Ovary (tissue), 9 donors: ENCODE results near the gene VPS4A. TPM values are rescaled to one million over a fixed set of nuclear protein-coding genes. Genes with fewer than 3 reads are reported as not detected.
A peak's percentile ranks its signal among the peaks of the same experiment; 100 is the strongest.

ENCODE experiments used
- DNase-seq, 5 donors: peaks; one replicate each; pipeline ENCODE4 v3.0.0-alpha.2; 2019 to 2020
- H3K27ac ChIP-seq, 2 donors: fragments of 200-600 bp; one replicate each; pipeline versions ENCODE4 v1.5.1 to v1.8.0; 2019 to 2022
- H3K27me3 ChIP-seq: fragments of 200-600 bp; one replicate; pipeline ENCODE4 v1.8.0; 2022
- H3K36me3 ChIP-seq: fragments of 200-600 bp; sonication (generic); one replicate; pipeline ENCODE4 v1.5.1; 2019
- H3K4me1 ChIP-seq: one replicate; pipeline ENCODE4 v1.8.1; 2013; ENCODE audit warnings: mild to moderate bottlenecking, moderate library complexity; ENCODE audit not compliant: insufficient read depth
- H3K4me3 ChIP-seq: fragments of 200-600 bp; sonication (generic); one replicate; pipeline ENCODE4 v1.5.1; 2017
- H3K9me3 ChIP-seq, 2 donors: fragments of 200-600 bp in 1 of 2; sonication (generic) in 1 of 2; one replicate each; pipeline versions ENCODE4 v1.5.1 to v1.8.1; 2013 to 2019; ENCODE audit warnings: mild to moderate bottlenecking in 1 of 2, moderate library complexity in 1 of 2
- CTCF ChIP-seq, 3 donors: fragments of 450-650 bp in 2 of 3; fragments of 200-600 bp in 1 of 3; IDR thresholded peaks; one replicate each; pipeline versions ENCODE4 v1.5.1 to v1.8.0; 2016 to 2022; ENCODE audit warnings: antibody characterized with exemption in 3 of 3, mild to moderate bottlenecking in 1 of 3
- EP300 ChIP-seq: sonication (generic); formaldehyde crosslinking; IDR thresholded peaks from one replicate; pipeline ENCODE4 v1.6.1; 2017; ENCODE audit warnings: antibody characterized with exemption
- POLR2A ChIP-seq: fragments of 450-650 bp; IDR thresholded peaks from one replicate; pipeline ENCODE4 v1.6.1; 2017; ENCODE audit warnings: antibody characterized with exemption, mild to moderate bottlenecking, moderate library complexity
- WGBS, 3 donors: extraction: QIAGEN DNeasy Blood & Tissue Kit in 1 of 3; methylation state at CpG; one replicate each; pipeline versions ENCODE4 v1.1.5 to v1.1.7; 2013 to 2017; 5-methylcytosine and 5-hydroxymethylcytosine counted together
- intact Hi-C, 4 donors: fragments of 100-400 bp; cut with DNase I; formaldehyde crosslinking; loops; one replicate each; pipeline versions ENCODE4 v1.11.0 to v1.15.1; 2022 to 2023
- polyA plus RNA-seq, 2 donors: library from polyadenylated mRNA; stranded (reverse); fragments of 200-250 nt in 1 of 2; fragments of 350-450 nt in 1 of 2; fragmentation: Illumina TruSeq in 1 of 2; extraction: RNeasy Lipid Tissue Mini Kit (QIAGEN cat#74804) in 1 of 2; gene quantifications; one replicate each; pipeline ENCODE4 v1.2.3, GENCODE V29; 2013 to 2014
- total RNA-seq, 7 donors: library from RNA; depleted of rRNA in 2 of 7; stranded (reverse); fragments of >200 nt in 2 of 7; fragmentation: NEBNext Ultra II Directional in 3 of 7; extraction: Animal tissue kit (Norgen Biotek cat#: 25700) in 3 of 7; gene quantifications; one replicate each; pipeline versions ENCODE4 v1.1.0 to v1.2.4, GENCODE V29; 2016 to 2023
- donor health status: DM: no; HTN: no; CAD: no; lungs with moderate emphysema.
- donor health status: DM: no; HTN: no; CAD: no.
- donor health status: Bipolar disorder and iron deficiency.
- donor health status: DM: yes; HTN: yes; CAD: no.
- donor health status: DM: no; HTN: no; CAD: no.
- donor health status: DM: yes; HTN: yes; CAD: no.

Gene VPS4A
- total and polyA plus RNA-seq, 9 donors, result 18.3 to 34.1 (median 29.1) TPM

- TF ChIP-seq EP300 (no peak), POLR2A (no peak), CTCF (IDR thresholded peaks at IDR 0.05) (no peak)
- Histone ChIP-seq H3K27me3 (no peaks in the 10 kb centered on the region), H3K27ac (peak overlapping the region in 1 of 2 donors; percentile 33), H3K4me1 (peaks cover 8% of the 10 kb centered on the region), H3K36me3 (no peaks in the 10 kb centered on the region), H3K9me3 (no peaks in the 10 kb centered on the region), H3K4me3 (peak overlapping the region; percentile 87)
- intact Hi-C loops, result no loop called here
- whole genome bisulfite sequencing, 3 donors, result 5 to 7% (median 6%) methylated on average over 16 of the region's 16 CpGs
- DNase-seq, result no peak
Observed at GRCh38 chr16:69340095-69340644, 29.0 kb downstream of the VPS4A start.

DNA sequence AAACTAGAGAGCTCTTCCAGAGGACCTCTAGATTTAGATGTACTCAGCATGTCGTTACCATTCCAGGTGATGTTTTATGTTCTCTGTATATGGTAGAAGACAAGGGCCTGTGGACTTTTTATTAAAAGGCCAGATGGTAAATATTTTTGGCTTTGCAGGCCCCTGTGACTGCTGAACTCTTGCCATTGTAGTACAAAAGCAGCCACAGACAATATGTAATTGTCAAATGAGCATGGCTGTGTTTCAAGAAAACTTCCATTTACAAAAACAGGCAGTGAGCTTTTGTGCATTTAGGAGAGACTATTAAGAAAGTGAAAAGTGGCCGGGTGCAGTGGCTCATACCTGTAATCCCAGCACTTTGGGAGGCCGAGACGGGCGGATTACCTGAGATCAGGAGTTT is 33.0 kb downstream of the VPS4A start:
- no peaks in the 10 kb centered on the region for H3K36me3 ChIP-seq
- TF ChIP-seq EP300, result no peak
- no peak for TF ChIP-seq CTCF (IDR thresholded peaks at IDR 0.05)
- TF ChIP-seq POLR2A, result no peak
- H3K27me3 ChIP-seq, result no peaks in the 10 kb centered on the region
- intact Hi-C loops, result no loop called here
- no peak for DNase-seq
- H3K27ac ChIP-seq, result no peak overlapping the region
- 91 to 94% (median 92%) methylated on average over 5 of the region's 5 CpGs for WGBS, 3 donors
- H3K4me3 ChIP-seq, result no peak overlapping the region
- H3K4me1 ChIP-seq, result peaks cover 6% of the 10 kb centered on the region
- H3K9me3 ChIP-seq, result no peaks in the 10 kb centered on the region

GRCh38 chr16:69345923-69346322 is 34.8 kb downstream of the VPS4A start:
- no peaks in the 10 kb centered on the region for H3K36me3 ChIP-seq
- WGBS, 3 donors, result 73 to 80% (median 77%) methylated on average over 4 of the region's 4 CpGs
- H3K27me3 ChIP-seq, result no peaks in the 10 kb centered on the region
- no peak overlapping the region for H3K27ac ChIP-seq
- DNase-seq, result no peak
- intact Hi-C loops, result no loop called here
- no peaks in the 10 kb centered on the region for H3K4me1 ChIP-seq
- TF ChIP-seq CTCF (IDR thresholded peaks at IDR 0.05) (no peak), POLR2A (no peak), EP300 (no peak)
- no peak overlapping the region for H3K4me3 ChIP-seq
- H3K9me3 ChIP-seq, result no peaks in the 10 kb centered on the region

DNA sequence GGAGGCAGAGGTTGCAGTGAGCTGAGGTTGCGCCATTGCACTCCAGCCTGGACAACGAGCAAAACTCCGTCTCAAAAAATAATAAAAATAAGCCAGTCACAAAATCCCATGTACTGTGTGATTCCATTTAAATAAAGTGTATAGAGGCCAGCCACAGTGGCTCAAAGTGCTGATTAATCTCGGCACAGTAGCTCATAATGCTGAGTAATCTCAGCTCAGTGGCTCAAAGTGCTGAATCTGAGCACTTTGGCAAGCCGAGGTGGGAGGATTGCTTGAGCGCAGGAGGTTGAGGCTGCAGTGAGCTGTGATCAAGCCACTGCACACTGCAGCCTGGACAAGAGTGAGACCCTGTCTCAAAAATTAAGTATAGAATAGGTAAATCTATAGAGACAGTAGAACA is 35.5 kb downstream of the VPS4A start:
- no peaks in the 10 kb centered on the region for H3K36me3 ChIP-seq
- no peak overlapping the region for H3K27ac ChIP-seq
- H3K4me3 ChIP-seq, result no peak overlapping the region
- no peaks in the 10 kb centered on the region for H3K4me1 ChIP-seq
- H3K27me3 ChIP-seq, result no peaks in the 10 kb centered on the region
- DNase-seq, result no peak
- intact Hi-C loops, result no loop called here
- TF ChIP-seq POLR2A (no peak), CTCF (IDR thresholded peaks at IDR 0.05) (no peak), EP300 (no peak)
- H3K9me3 ChIP-seq, result no peaks in the 10 kb centered on the region
- WGBS, 3 donors, result 81 to 84% (median 84%) methylated on average over 6 of the region's 6 CpGs
